Testis (tissue), 2 donors: ENCODE data around the gene SERGEF.

Experiments used
- POLR2A ChIP-seq: fragments of 450-650 bp; IDR thresholded peaks from one replicate; pipeline ENCODE4 v1.6.1; 2017; ENCODE audit warnings: antibody characterized with exemption, mild to moderate bottlenecking, moderate library complexity
- TF ChIP-seq, protein P1 (sequence below), 3 experiments: fragments of 450-650 bp in 2 of 3; fragments of 200-600 bp in 1 of 3; sonication (generic) in 1 of 3; IDR thresholded peaks; one replicate each; pipeline ENCODE4 v1.5.1; 2016 to 2019; ENCODE audit warnings: antibody characterized with exemption in 3 of 3, mild to moderate bottlenecking in 2 of 3, moderate library complexity in 1 of 3

DNA sequence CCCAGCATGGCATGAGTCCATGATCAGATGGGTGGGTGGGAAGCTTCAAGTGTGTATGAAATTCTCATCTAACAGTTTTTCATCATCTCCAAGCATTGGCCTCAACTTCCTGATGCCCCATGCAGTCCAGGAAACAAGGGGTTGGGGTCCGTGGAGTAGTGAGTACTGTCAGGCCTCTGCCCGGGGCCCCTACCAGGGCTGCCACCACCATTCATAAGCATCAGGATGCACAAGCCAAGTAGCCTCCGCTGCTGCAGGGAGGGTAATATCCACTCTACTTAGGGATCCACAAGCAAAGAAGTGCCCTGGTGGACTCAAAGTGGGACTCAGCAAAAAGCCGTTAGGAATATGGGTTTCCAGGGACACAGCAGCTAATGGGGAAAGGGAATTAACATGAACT is 229.0 kb downstream of the SERGEF start:
- TF ChIP-seq, protein P1, sequence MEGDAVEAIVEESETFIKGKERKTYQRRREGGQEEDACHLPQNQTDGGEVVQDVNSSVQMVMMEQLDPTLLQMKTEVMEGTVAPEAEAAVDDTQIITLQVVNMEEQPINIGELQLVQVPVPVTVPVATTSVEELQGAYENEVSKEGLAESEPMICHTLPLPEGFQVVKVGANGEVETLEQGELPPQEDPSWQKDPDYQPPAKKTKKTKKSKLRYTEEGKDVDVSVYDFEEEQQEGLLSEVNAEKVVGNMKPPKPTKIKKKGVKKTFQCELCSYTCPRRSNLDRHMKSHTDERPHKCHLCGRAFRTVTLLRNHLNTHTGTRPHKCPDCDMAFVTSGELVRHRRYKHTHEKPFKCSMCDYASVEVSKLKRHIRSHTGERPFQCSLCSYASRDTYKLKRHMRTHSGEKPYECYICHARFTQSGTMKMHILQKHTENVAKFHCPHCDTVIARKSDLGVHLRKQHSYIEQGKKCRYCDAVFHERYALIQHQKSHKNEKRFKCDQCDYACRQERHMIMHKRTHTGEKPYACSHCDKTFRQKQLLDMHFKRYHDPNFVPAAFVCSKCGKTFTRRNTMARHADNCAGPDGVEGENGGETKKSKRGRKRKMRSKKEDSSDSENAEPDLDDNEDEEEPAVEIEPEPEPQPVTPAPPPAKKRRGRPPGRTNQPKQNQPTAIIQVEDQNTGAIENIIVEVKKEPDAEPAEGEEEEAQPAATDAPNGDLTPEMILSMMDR (IDR thresholded peaks at IDR 0.05), result no peak
- no peak for TF ChIP-seq POLR2A
